ENCODE results near the gene SLC10A7. TPM values are rescaled to one million over a fixed set of nuclear protein-coding genes. Genes with fewer than 3 reads are reported as not detected.

SLC10A7 gene
- total and polyA plus RNA-seq, 7 donors = 1.3 to 5.7 (median 3.9) TPM

DNA sequence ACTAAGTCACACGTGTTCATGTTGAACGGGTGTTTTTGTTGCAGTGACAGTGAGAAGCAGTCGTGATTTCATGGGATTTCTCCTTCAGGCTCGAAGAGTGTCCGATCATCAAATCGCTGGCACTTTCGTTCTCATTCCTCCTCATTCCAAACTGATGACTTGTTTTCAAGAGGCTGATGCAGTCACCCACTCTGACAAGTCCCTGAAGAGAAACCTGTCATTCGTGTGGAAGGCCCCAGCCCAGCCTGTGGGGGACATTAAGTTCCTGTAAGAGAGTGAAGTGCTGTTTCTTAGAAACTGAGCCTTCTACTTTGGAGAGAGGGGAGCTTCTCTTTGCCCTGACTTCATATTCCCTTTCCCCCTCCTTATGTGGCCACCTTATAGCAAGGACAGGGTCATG is 299.4 kb downstream of the SLC10A7 start:
- DNase-seq (no peak), ATAC-seq (no peak)
- no peak overlapping the region for H3K4me3 ChIP-seq
- TF ChIP-seq, protein P1, sequence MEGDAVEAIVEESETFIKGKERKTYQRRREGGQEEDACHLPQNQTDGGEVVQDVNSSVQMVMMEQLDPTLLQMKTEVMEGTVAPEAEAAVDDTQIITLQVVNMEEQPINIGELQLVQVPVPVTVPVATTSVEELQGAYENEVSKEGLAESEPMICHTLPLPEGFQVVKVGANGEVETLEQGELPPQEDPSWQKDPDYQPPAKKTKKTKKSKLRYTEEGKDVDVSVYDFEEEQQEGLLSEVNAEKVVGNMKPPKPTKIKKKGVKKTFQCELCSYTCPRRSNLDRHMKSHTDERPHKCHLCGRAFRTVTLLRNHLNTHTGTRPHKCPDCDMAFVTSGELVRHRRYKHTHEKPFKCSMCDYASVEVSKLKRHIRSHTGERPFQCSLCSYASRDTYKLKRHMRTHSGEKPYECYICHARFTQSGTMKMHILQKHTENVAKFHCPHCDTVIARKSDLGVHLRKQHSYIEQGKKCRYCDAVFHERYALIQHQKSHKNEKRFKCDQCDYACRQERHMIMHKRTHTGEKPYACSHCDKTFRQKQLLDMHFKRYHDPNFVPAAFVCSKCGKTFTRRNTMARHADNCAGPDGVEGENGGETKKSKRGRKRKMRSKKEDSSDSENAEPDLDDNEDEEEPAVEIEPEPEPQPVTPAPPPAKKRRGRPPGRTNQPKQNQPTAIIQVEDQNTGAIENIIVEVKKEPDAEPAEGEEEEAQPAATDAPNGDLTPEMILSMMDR (IDR thresholded peaks at IDR 0.05) = no peak
- no peak overlapping the region for H3K27ac ChIP-seq
- no peaks in the 10 kb centered on the region for H3K4me1 ChIP-seq
- WGBS, 3 donors = 41 to 58% (median 54%) methylated on average over 8 of the region's 8 CpGs
- no peaks in the 10 kb centered on the region for H3K27me3 ChIP-seq (ENCODE audit: insufficient read depth in 3 of 3, low read length in 2 of 3)
- H3K9me3 ChIP-seq = no peaks in the 10 kb centered on the region
- H3K36me3 ChIP-seq (ENCODE audit: insufficient read depth in 1 of 2, low read depth in 1 of 2) = no peaks in the 10 kb centered on the region
- intact Hi-C loops (cut with DNase I) = no loop called here

DNA sequence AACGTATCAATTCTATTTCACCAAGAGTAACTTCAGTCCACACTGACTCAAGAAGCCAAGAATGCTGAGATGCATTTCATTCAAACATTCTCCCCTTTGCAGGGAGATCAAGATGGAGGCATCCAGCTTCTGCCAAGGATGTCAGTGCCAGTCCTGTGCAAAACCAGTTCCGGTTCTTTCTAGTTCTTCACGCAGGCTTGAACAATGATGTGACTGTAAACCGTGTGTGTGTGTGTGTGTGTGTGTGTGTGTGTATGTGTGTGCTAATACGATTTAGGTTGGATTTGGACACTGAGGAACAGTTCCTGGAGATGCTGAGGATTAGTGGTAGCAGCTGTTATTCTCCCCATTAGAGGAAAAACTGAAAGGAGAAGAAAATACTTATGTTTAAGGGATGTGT is 307.5 kb downstream of the SLC10A7 start, which contains the start of gene REELD1:
REELD1 (plus strand) TSS at position 301 of the 400 bp plus-strand sequence. CDS start 2,415 bp downstream, outside the sequence.
- WGBS, 3 donors = 32 to 45% (median 41%) methylated on average over 5 of the region's 5 CpGs
- H3K4me1 ChIP-seq = no peaks in the 10 kb centered on the region
- H3K4me3 ChIP-seq = no peak within 1 kb of the TSS
- no peak within 1 kb of the TSS for H3K27ac ChIP-seq
- H3K27me3 ChIP-seq (ENCODE audit: insufficient read depth in 3 of 3, low read length in 2 of 3) = peaks cover 0 to 1% (median 0%) of the 10 kb centered on the region in 3 donors
- intact Hi-C loops (cut with DNase I) = no loop called here
- TF ChIP-seq, protein P1 (IDR thresholded peaks at IDR 0.05) = no peak
- ATAC-seq = no peak
- H3K36me3 ChIP-seq (ENCODE audit: insufficient read depth in 1 of 2, low read depth in 1 of 2) = no peaks in the 10 kb centered on the region
- DNase-seq = no peak
- H3K9me3 ChIP-seq = no peaks in the 10 kb centered on the region

DNA sequence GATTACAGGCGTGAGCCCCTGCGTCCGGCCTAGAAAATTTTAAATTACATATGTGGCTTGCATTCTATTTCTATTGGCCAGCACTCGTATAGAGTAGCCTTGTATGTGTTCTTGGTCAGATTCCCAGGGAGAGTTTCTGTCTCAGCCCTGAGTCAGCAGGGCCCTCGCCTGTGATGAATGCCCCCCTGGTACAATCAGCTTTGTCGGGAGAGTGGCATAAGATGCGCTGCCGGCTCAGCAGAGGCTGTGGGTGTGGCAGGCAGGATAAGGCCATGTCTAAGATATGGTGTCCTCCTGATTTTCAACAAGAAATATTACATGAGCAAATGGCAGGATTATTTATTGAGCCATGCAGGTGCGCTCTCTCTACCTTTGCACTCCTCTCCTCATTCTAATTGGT is 309.0 kb downstream of the SLC10A7 start:
- WGBS, 3 donors = 90 to 92% (median 91%) methylated on average over 9 of the region's 9 CpGs
- no peaks in the 10 kb centered on the region for H3K9me3 ChIP-seq
- no peak overlapping the region for H3K27ac ChIP-seq
- no peaks in the 10 kb centered on the region for H3K4me1 ChIP-seq
- no peak for ATAC-seq
- intact Hi-C loops (cut with DNase I) = no loop called here
- TF ChIP-seq, protein P1 (IDR thresholded peaks at IDR 0.05) = no peak
- H3K36me3 ChIP-seq (ENCODE audit: insufficient read depth in 1 of 2, low read depth in 1 of 2) = no peaks in the 10 kb centered on the region
- DNase-seq = no peak
- peaks cover 0 to 3% (median 1%) of the 10 kb centered on the region in 3 donors for H3K27me3 ChIP-seq (ENCODE audit: insufficient read depth in 3 of 3, low read length in 2 of 3)
- H3K4me3 ChIP-seq = no peak overlapping the region

DNA sequence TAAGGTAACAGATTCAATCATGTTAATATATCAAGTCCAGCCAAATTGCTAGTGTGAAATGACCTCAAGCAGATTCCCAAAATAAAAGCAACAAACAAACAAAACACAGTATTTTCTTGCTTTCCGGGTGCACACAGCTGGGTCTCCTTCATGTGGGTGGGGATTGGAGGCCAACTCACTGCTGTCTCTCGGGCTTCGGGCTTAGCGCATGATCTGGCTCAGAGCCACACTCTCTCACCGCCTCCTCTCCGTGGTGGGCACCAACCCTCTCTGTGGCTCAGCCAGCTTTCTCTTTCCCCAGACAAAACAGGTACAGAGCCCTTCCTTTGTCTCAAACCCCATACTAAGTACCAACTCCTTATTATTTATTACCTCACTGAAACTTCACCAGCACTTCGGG is 310.3 kb downstream of the SLC10A7 start:
- TF ChIP-seq, protein P1 (IDR thresholded peaks at IDR 0.05) = no peak
- WGBS, 3 donors = 31 to 35% (median 34%) methylated on average over 7 of the region's 7 CpGs
- peaks cover 0 to 3% (median 1%) of the 10 kb centered on the region in 3 donors for H3K27me3 ChIP-seq (ENCODE audit: insufficient read depth in 3 of 3, low read length in 2 of 3)
- no peaks in the 10 kb centered on the region for H3K4me1 ChIP-seq
- no peak for ATAC-seq
- no peaks in the 10 kb centered on the region for H3K9me3 ChIP-seq
- H3K27ac ChIP-seq = no peak overlapping the region
- no peak for DNase-seq
- intact Hi-C loops (cut with DNase I) = no loop called here
- no peaks in the 10 kb centered on the region for H3K36me3 ChIP-seq (ENCODE audit: insufficient read depth in 1 of 2, low read depth in 1 of 2)
- no peak overlapping the region for H3K4me3 ChIP-seq

DNA sequence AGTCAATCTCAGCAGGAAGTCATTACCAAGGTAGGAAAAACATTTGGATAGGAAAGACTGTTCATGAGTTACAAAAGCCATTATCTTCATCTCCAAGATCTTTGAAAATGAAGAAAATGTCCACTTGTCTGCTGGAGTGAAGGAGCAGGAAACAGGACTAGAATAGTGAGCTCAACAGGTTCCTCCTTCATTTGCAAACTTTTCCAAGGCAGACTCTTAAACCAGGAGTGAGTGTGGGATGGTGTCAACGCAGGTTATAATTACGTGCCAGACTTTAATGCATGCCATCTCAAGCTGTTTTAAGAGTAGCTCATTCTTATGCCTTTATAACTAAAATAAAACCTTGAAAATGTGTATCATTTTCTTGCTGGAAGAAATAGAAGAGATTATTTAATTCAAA is 310.9 kb downstream of the SLC10A7 start:
- no peaks in the 10 kb centered on the region for H3K4me1 ChIP-seq
- intact Hi-C loops (cut with DNase I) = no loop called here
- TF ChIP-seq, protein P1 (IDR thresholded peaks at IDR 0.05) = no peak

More for the DNA sequence above, 310.9 kb downstream of the SLC10A7 start:
- WGBS, 3 donors = 57 to 73% (median 66%) methylated on average over 2 of the region's 2 CpGs
- DNase-seq (no peak), ATAC-seq (no peak)
- H3K4me3 ChIP-seq = no peak overlapping the region
- no peaks in the 10 kb centered on the region for H3K36me3 ChIP-seq (ENCODE audit: insufficient read depth in 1 of 2, low read depth in 1 of 2)
- H3K27me3 ChIP-seq (ENCODE audit: insufficient read depth in 3 of 3, low read length in 2 of 3) = peaks cover 0 to 3% (median 1%) of the 10 kb centered on the region in 3 donors
- no peaks in the 10 kb centered on the region for H3K9me3 ChIP-seq
- no peak overlapping the region for H3K27ac ChIP-seq
